ENCODE results near the gene GAA.
A peak's percentile ranks its signal among the peaks of the same experiment; 100 is the strongest.
"Not testable (repeated sequence)": the region's sequence is repeated elsewhere in the genome, so short reads cannot be mapped to it uniquely, and the experiment has no call there.

Gene GAA

DNA sequence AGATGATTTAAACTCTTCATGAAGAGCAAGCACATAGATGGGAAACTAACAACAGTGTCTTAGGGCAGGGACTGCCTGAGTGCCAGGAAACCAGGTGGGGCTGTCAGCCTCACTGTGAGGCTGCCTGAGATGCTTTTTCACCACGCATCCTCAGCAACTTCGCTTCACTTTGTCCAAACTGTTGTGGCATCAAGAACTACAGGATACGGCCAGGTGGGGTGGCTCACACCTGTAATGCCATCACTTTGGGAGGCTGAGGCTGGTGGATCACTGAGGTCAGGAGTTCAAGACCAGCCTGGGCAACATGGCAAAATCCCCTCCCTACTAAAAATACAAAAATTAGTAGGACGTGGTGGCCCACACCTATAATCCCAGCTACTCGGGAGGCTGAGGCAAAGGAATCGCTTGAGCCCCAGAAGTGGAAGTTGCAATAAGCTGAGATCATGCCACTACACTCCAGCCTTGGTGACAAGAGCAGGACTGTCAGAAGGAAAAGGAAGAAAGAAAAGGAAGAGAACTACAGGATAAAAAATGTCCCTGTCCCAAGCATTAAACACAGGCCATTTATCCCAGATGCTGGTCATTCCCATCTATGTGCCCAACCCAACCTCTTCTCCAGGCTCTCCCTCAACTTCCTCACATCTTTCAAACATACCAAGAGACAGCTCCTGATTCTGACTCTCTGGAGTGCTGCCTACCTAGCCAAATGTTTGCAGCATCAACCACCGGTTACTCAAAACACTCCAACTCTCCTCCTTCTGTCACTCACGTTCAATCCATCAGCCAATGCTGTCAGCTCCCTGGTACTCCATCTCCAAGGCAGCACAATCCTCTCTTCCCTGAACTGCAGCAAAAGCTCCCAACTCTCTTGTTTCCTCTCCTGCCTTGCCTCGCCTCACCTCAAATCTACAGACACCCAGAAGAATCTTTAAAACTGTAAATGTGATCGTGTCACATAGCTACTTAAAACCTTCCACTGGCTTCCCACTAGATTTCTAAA, 44.0 kb downstream of the GAA start:
- DNase-seq (ENCODE audit: low read depth): no peak

DNA sequence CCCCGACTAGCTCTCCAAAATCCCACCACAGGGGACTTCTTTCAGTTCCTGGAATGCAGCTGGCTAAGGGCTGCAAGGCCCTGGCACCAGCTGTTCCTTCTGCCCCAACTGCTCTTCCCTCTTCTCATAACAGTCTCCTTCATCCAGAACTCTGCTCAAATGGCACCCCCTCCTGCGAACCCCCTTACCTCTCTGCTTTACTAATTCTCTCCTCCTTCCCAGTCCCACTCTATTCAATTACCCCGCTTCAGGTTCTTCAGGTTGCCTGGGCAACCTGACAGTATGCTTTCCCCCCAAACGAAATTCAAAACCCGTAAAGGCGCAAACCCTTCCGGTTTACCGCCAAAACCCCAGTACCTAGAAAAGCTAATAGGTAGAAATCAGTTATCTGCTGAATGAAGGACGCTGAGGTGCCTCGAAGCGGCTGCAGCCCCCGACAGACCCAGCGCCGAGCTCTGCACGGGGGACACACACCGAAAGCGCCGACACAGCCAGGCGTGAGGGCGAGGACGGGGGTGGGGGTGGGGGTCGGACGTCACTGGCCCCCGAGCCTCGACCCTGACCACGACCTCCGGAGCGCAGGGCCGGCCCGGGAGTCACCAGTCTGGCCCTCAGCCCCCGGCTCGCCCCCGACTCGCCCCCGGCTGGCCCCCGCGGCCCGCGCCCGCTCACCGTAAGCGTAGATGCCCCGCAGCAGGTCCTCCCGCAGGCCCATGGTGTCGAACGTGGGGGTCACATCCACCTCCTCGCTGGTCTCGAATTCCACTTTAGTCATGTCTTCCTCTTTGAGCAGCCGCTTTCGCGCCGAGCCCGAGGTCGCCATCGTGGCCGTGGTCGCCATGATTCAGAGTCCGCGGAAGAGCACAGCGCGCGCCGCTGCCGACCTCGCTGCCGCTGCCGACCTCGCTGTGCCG, 45.0 kb downstream of the GAA start:
- DNase-seq (ENCODE audit: low read depth): peak; percentile 5

DNA sequence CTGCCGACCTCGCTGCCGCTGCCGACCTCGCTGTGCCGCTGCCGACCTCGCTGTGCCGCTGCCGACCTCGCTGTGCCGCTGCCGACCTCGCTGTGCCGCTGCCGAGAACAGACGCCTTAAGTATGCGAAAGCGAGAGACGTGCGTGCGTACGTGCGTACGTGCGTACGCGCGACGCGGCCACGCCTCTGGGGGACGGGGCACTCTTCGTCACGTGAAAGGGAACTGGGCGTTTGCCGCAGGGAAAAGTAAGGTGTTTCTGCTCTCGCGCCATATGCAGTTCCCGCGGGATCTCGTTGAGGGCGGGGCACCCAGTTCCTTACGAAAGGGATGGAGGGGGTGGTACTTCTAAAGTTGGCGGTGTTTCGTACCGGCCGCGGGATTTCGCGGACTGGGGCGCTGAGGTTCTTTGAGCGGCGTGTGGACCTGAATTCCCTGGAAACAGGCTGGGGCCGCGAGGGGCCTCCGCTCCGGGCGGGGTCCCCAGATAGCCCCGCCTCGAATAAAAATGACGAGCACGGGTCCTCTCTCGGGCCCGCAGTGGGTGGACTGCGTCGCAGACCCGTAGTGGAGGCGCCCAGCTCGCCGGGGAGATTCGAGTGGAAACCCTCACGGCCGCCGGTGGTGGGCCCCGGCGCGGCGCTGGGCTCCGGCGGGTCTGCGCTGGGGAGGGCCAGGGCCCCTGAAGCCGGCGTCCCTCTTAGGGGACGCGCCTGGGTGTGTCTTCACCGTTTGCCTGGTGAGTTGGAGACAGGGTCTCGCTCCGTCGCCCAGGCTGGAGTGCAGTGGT, 45.8 kb downstream of the GAA start, which contains the start of gene EIF4A3:
Gene EIF4A3 (minus strand): TSS at position 94 of the 788 bp plus-strand sequence. CDS start 167 bp downstream, outside the sequence.
- peak; percentile 94 for DNase-seq (ENCODE audit: low read depth)

DNA sequence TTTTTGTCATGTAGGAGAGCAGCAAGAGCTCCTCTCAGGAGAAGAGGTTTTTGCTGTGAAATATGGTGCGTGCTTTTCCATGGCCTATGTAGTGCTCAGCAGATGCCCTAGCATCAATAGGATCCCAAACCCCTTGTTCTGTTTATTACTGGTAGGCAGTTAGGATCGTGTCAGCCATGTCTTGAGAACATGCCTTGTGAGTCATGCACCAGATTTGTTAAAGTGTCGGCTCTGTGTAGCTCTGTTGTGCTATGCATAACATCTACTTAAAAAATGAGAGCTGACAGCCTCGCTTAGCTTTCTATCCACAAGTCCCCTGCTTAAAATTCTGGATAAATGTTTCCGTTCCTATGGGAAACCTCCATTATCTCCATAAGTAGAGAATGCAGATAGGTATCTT, 50.0 kb downstream of the GAA start:
- no peak for DNase-seq (ENCODE audit: low read depth)

DNA sequence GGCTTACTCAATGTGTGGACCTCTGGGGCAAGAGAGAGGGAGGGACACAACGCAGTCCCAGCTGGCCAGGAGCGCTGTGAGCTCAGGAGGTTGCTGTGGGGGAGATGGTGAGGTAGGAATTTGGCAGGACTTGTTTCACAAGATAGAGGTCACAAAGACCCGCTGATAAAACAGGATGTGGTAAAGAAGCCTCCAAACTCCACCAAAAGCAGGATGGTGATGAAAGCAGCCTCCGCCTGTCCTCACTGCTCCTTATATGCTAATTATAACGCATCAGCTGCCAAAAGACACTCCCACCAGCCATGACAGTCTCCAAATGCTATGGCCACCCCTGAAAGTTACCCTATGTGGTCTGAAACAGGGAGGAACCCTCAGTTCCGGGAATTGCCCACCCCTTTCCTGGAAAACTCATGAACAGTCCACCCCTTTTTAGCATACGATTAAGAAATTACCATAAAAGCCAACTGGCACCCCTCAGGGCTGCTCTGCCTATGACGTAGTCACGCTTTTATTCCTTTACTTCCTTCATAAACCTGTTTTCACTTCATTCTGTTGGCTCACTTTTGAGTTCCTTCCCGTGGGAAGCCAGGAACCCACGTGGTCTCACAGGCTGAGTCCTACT, 50.8 kb downstream of the GAA start:
- DNase-seq (ENCODE audit: low read depth): no peak

DNA sequence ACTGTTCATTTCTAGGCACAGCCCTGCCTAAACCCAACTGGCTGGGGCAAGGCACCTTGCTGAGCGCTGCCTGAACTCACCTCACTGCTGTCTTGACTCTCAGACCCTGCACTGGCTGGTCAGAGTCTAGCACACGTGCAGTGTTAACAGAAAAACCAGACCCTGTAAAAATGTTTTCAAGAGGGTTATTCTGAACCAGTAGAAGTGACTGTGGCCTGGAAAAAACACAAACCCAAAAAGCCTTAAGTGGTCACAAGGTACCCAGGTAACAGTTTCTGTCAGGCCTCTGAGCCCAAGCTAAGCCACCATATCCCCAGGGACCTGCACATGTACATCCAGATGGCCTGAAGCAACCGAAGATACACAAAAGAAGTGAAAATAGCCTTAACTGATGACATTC, 51.6 kb downstream of the GAA start:
- no peak for DNase-seq (ENCODE audit: low read depth)

DNA sequence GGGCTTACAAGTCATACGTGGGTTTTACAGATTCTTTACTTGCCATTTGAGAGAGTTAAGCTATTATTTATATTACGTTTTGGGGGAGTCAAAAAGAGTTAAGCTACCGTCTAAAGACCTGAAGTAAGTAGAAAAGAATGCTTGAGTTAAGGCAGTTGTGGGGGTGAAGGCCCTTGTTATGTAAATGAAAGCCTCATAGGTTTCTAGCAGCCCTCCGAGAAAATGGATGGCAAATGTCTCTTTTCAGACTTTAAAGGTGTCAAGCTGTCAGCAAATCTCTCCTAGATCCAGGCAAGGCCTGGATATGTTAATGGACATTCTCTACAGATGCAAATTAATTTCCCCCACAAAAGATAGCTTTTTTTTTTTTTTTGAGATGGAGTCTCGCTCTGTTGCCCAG, 52.8 kb downstream of the GAA start:
- no peak for DNase-seq (ENCODE audit: low read depth)

DNA sequence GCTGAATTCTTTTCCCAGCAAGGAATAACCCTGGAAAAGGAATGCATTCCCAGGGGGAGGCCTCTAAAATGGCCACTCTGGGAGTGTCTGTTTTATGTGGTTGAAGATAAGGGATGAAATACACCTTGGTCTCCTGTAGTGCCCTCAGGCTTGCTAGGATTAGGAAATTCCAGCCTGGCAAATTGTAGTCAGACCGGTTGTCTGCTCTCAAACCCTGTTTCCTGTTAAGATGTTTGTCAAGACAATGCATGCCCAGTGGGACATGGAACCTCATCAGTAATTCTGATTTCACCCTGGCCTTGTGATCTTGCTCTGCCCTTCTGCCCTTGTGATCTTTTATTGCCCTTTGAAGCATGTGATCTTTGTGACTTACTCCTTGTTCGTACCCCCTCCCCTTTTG, 54.2 kb downstream of the GAA start:
- DNase-seq (ENCODE audit: low read depth): not testable (repeated sequence)

DNA sequence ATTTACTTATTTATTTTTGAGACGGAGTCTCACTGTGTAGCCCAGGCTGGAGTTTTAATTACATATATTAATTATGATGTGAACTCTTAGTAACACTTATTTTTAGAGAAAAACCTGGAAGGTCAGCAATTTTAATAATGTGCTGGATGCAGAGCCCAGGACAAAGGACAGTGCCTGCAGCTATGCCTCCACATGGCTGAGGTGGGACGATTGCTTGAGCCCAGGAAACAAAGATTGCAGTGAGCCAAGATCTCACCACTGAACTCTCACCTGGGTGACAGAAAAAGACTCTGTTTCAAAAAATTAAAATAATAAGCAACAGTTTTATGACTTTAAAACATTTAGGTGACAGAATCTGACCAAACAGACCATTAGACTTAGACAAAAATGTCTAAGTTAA, 57.5 kb downstream of the GAA start:
- DNase-seq (ENCODE audit: low read depth): no peak

DNA sequence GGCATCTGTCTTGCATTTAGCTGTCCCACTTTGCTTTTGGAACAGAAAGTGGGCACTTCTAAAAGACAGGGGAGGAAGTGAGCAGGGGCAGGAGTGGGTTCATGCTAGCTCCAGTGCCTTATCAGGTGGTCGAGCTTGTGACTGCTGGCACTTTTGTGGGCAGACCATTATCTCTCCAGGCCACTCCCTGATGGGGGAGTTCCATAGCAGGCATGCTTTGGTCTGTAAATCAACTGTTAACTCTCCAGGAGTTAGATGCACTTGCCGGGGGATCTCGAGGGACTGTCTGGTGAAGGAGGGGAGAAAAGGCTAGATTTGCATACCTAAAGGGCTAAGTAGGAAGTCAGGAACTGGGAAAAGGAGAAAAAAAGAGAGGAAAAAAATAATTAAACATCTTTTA, 59.2 kb downstream of the GAA start:
- DNase-seq (ENCODE audit: low read depth): no peak

DNA sequence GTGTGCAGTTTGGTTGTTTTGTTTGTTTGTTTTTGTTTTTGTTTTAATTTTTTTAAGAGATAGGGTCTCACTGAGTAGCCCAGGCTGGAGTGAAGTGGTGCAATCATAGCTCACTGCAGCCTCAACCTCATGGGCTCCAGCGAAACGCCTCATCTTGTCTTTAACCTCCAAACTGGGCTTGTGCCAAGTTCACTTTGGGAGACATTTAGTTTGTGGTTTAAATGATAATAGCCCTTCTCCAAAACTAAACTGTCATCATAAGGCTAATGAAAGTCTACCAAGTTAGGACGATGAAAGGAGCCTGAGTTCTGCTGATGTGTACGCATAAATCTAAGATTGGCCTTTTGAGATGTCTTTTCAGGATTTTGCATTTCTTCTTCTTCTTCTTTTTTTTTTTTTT, 62.0 kb downstream of the GAA start:
- DNase-seq (ENCODE audit: low read depth): no peak

DNA sequence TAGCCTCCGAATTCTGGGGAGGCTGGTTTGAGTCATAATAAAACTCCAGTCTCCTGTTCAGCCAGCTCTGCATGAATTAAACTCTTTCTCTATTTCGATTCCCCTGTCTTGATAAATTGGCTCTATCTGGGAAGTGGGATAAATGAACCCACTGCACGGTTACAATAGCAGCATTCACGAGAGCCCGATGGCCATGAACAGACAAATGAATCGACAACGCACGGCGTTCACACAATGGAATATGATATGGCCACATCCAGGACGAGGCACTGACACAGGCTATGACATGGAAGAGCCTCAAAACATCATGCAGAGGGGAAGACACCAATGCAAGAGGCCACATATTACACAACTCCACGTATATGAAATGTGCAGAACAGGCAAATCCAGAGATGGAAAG, 62.8 kb downstream of the GAA start:
- DNase-seq (ENCODE audit: low read depth): no peak

DNA sequence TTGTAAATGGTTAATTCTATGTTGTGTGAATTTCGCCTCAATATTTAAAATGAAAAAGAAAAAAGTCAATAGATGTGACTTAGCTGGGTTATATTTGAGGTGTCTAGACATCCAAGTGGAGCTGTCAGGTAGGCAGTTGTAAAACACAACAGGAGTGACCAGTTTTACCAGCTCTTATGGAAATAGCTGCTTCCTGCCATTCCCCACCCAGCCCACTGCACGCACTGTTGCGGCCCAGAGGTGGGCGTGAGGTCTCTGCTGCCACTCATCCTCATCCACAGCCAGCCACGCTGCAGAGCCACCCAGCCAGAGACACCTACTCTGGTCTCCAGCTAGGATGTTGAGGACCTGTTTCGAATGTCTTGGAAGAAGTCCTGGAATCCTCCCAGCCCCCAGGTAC, 65.1 kb downstream of the GAA start:
- no peak for DNase-seq (ENCODE audit: low read depth)

DNA sequence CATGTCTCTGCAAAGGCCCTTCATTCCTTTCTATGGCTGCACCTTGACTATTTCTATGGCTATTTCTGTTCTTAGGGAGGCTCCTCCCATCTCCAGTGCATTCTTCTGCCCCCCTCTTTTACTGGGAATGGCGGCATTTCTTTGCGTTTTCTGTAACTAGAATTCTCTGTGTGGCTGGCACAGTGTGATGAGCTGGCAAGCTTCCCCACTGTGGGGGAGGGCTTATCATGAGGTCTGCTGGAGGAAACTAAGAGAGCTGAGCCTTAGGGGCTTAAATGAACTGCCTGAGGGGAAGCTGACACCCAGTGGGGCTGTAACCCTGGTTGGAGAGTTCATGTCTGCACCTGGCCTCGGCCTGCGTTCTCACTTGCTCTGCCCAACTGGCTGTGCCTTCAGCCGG, 67.0 kb downstream of the GAA start:
- no peak for DNase-seq (ENCODE audit: low read depth)

DNA sequence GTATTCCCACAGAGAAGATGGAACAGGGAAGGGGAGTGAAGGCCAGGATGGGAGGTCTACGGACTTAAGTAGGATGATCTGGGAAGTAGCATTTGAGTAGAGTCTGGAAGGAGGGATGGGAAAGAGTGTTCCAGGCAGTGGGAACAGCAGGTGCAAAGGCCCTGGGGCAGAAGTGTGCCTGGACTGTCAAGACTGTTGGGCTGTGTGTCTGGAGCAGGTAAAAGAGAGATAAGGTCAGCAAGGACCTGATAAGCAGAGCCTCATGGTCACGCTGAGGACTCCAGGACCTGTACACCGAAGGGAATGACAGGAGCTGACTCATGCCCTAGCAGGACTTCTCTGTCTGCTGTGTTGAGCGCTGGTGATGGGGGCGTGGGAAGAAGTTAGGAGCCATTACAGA, 67.7 kb downstream of the GAA start:
- DNase-seq (ENCODE audit: low read depth): no peak
